ENCODE measurements around the gene TBC1D23.
A peak's percentile ranks its signal among the peaks of the same experiment; 100 is the strongest.
"Not testable (repeated sequence)": the region's sequence is repeated elsewhere in the genome, so short reads cannot be mapped to it uniquely, and the experiment has no call there.

Gene TBC1D23

GRCh38 chr3:100310355-100310965 lies 49.7 kb downstream of the TBC1D23 start:
- no peak for DNase-seq

- DNase-seq, result no peak
Measured at GRCh38 chr3:100311011-100311410, 50.2 kb downstream of the TBC1D23 start.

GRCh38 chr3:100316641-100317069 lies 55.9 kb downstream of the TBC1D23 start:
- peak; percentile 31 to 71 for DNase-seq

GRCh38 chr3:100317912-100318311 lies 57.1 kb downstream of the TBC1D23 start:
- DNase-seq, result peak in 1 of 2 donors; percentile 13

GRCh38 chr3:100319951-100320350 lies 59.2 kb downstream of the TBC1D23 start:
- DNase-seq, result no peak

GRCh38 chr3:100324044-100324443 lies 63.3 kb downstream of the TBC1D23 start:
- no peak for DNase-seq

GRCh38 chr3:100325827-100326226 lies 65.0 kb downstream of the TBC1D23 start:
- no peak for DNase-seq

GRCh38 chr3:100327377-100327776 lies 66.6 kb downstream of the TBC1D23 start:
- DNase-seq, result not testable (repeated sequence)

GRCh38 chr3:100329800-100330489 lies 69.2 kb downstream of the TBC1D23 start:
- no peak for DNase-seq

- no peak for DNase-seq
Measured at GRCh38 chr3:100330651-100331050, 69.9 kb downstream of the TBC1D23 start.

- no peak for DNase-seq
Measured at GRCh38 chr3:100331660-100332059, 70.9 kb downstream of the TBC1D23 start.

- DNase-seq, result no peak
Measured at GRCh38 chr3:100333051-100333450, 72.3 kb downstream of the TBC1D23 start.

GRCh38 chr3:100333970-100334487 lies 73.2 kb downstream of the TBC1D23 start:
- no peak for DNase-seq

GRCh38 chr3:100334488-100335351 lies 73.9 kb downstream of the TBC1D23 start, which contains the start of gene NIT2:
TSS of gene NIT2 (plus strand) at chr3:100334757. CDS start at chr3:100334792, 35 bp downstream.
- DNase-seq, result peak; percentile 77 to 78

- DNase-seq, result peak; percentile 20 to 38
Measured at GRCh38 chr3:100335434-100335833, 74.6 kb downstream of the TBC1D23 start.

- not testable (repeated sequence) for DNase-seq
Measured at GRCh38 chr3:100336229-100336628, 75.4 kb downstream of the TBC1D23 start.

- DNase-seq, result no peak
Measured at GRCh38 chr3:100338911-100339310, 78.1 kb downstream of the TBC1D23 start.

GRCh38 chr3:100339786-100340185 lies 79.0 kb downstream of the TBC1D23 start:
- DNase-seq, result no peak

GRCh38 chr3:100340527-100340926 lies 79.7 kb downstream of the TBC1D23 start:
- no peak for DNase-seq

GRCh38 chr3:100348727-100349126 lies 87.9 kb downstream of the TBC1D23 start:
- no peak for DNase-seq

GRCh38 chr3:100351770-100352169 lies 91.0 kb downstream of the TBC1D23 start:
- not testable (repeated sequence) for DNase-seq

- DNase-seq, result no peak
Measured at GRCh38 chr3:100352296-100353231, 91.8 kb downstream of the TBC1D23 start.
